Erythroblast (primary cell): Measurements from ENCODE around the gene CCT5.
"Not testable (repeated sequence)": the region's sequence is repeated elsewhere in the genome, so short reads cannot be mapped to it uniquely, and the experiment has no call there.

ENCODE experiments used
- DNase-seq, 2 experiments: peaks; one replicate each; lab custom pipeline; 2025; lab: John Stamatoyannopoulos, UW
- GATA1 ChIP-seq: IDR thresholded peaks from 2 replicates; pipeline ENCODE4 v1.6.1; 2011; ENCODE audit warnings: low read depth, mild to moderate bottlenecking, control low read depth, low read length, moderate library complexity
- POLR2A ChIP-seq: IDR thresholded peaks from 2 replicates; pipeline ENCODE4 v1.6.1; 2011; ENCODE audit warnings: mild to moderate bottlenecking, low read length

Gene CCT5

DNA sequence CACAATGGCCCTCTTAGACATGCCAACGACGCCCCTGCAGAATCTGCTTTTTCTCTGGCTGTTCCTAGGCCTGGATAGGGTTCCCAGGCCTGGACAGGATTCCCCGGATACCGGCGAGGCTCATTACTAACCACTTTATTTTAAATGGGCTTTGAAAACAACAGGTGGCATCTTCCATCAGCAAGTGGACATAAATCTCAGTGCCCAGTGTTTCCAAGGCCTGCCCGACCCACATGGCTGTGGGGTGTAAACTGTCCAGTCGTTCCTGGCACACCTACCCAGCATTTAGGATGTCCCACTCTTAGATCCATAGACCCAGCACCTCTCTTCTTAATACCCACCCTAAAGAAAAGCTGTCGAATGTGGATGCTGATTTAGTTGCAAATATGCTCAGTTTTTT lies 56.7 kb downstream of the CCT5 start:
- TF ChIP-seq POLR2A (no peak), GATA1 (no peak)
- no peak for DNase-seq

DNA sequence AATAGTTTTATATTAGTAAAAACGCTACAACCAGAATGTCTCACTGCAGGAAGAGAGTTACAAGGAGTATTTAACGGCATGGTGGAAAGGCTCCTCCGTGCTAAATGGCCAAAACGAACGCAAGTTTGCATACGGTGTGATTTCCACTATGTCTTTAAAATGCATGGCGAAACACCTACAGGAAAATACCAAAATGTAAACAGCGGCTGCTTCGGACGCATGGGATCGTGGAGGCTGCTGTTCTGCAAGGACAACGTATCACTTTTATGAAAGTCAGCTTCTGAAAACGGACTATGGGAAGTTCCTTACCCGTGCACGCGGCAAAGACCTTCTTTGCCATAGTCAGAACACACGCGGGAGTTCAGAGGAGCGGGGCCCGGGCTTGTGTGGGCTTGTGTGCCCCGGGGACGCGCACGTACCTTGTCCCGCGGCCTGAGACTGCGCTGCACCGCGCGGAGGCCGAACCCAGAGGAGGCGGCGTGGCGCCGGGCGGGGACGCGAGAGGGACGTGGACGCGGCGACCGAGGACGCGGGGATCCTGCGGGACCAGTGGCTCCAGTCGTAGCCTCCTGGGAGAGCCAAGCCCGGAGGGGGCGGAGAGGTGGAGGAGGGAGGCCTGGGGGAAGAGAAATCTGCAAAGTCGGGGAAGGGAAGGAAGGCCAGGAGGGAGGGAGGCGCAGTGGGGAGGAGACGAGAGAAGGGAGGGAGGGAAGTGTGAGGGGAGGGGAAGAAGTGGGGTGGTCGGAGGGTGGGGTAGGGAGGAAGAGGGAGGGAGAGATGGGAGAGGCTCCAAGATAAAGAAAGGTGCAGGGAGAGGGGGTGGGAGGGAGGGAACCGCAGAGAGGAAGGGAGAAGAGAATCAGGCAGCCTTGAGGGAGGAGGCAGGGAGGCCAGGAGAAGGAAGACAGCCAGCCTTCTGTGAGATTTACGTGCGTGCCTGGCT lies 57.4 kb downstream of the CCT5 start, which contains the start of gene CMBL:
Gene CMBL (minus strand): TSS at position 697 of the 943 bp plus-strand sequence. CDS start 17,140 bp downstream, outside the sequence.
- no peak for TF ChIP-seq POLR2A
- TF ChIP-seq GATA1, result no peak
- DNase-seq, result peak; percentile 61 to 65

DNA sequence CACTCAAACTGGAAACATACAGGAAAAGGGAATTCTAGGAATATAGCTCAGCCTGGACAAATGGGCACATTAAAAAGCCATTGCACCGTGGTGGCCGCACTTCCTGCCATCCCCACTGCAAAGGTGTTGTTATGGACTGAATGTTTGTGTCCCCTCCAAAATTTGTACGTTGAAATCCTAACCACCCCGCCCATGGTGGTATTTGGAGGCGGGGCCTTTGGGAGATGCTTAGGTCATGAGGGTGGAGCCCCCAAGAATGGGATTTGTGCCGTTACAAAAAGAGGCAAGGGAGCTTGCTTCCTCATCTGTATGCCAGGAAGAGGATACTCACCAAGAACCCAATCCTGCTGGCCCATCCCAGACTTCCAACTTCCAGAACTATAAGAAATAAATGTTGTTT lies 58.8 kb downstream of the CCT5 start:
- no peak for DNase-seq
- TF ChIP-seq GATA1, result no peak
- no peak for TF ChIP-seq POLR2A

DNA sequence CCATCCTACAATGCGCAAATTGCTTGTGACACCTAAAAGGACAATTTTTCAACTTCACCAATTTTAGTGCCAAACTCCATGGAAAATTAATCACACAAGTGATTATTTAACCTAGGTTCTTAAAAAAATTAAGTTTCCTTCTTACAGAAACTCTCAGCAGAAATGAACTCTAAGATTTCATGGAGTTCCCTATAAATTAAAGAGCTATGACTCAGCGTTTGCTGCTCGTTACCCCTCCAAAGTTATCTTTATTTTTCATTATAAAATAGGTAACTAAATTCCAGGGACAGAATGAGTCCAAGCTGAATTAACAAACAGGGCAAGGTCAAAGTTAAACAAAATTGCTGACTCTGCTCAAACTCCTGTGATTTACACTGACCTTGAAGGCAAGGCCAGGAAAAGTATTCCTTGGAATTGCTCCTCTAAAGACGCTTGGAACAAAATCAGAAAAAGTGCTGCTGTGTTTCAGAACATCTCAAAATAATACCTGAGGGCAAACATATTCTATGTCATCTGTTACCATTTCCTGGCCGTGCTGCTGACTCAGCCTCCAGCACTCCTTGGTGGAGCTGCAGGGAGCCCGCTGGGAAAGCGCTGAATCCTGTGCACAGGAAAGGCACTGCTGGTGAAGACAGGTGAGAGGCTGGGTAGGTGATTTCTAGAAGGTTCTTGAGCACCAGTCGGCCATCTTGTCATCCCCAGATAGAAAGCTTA lies 60.1 kb downstream of the CCT5 start:
- TF ChIP-seq GATA1 (no peak), POLR2A (no peak)
- DNase-seq, result no peak

DNA sequence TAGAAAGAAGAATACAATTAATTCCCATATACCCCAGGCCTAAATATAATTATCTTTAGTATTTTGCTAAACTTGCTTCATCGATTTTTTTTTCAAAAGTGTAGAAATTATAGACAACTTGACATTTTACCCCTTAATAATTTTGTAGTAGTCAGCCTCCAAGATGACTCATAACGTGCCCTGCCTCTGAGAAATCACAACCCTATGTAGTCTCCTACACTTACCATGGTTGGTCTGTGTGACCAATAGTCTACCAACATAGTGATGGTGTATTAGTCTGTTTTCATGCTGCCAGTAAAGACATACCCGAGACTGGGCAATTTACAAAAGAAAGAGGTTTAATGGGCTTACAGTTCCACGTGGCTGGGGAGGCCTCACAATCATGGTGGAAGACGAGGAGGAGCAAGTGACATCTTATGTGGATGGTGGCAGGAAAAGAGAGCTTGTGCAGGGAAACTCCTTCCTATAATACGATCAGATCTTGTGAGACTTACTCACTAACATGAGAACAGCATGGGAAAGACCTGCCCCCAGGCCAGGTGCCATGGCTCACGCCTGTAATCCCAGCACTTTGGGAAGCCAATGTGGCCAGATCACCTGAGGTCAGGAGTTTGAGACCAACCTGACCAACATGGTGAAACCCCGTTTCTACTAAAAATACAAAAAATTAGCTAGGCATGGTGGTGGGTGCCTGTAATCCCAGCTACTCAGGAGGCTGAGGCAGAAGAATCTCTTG lies 60.9 kb downstream of the CCT5 start:
- DNase-seq, result not testable (repeated sequence)

DNA sequence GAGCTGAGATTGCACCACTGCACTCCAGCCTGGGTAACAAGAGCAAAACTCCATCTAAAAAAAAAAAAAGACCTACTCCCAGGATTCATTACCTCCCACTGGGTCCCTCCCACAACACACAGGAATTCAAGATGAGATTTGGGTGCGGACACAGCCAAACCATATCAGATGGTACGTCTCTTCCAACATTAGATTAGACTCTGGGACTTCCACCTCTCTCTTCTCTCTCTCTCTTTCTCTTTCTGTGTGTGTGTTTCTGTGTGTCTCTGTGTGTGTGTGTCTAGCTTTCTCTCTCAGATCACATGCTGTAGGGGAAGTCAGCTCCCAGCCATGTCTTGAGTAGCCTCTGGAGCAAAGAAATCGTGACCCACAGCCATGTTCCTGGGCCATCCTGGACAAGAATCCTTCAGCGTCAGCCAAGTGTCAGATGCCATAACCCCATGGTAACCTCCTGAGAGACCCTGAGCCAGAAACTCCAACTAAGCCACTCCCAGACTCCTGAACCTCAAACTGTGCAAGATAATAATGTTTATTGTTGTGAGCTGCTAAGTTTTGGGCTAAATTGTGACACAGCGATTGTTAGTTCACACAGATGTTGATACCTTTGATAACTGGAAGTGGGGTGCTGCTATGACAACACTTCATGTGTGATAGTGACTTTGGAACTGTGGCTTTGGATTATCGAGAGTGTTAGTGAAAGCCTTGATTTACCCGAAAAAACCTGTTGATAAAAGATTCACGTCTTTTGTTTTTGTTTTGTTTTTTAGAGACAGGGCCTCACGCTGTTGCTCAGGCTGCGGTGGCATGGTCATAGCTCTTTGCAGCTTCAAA lies 61.7 kb downstream of the CCT5 start:
- TF ChIP-seq POLR2A, result no peak
- no peak for TF ChIP-seq GATA1
- peak in 1 of 2 experiments; percentile 23 for DNase-seq

DNA sequence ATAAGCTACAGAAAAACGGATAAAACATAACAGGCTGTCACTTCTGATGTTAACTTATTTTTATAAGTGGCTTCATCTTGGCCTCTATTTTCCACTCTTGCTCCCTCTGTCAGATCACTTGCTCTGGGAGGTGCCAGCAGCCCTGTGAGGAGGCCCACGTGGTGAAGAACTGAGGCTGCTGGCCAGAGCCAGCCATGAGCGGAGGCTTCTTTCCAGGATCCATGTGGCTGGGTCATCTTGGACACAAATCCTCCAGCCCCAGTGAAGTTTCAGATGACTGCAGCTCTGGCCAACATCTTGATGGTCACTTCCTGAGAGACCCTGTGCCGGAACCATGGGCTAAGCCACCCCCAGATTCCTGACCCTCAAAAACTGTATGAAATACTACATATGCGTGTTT lies 65.1 kb downstream of the CCT5 start:
- no peak for TF ChIP-seq GATA1
- TF ChIP-seq POLR2A, result no peak
- no peak for DNase-seq
